ENCODE results near the gene ANKRD16. TPM values are rescaled to one million over a fixed set of nuclear protein-coding genes. Genes with fewer than 3 reads are reported as not detected.

ANKRD16 gene
- total and polyA plus RNA-seq, 2 of the 13 experiments (the other 11 are each of a cell fraction or from before 2014, with no cell fraction given): 8.0 to 11.4 TPM

- TF ChIP-seq, protein P1, sequence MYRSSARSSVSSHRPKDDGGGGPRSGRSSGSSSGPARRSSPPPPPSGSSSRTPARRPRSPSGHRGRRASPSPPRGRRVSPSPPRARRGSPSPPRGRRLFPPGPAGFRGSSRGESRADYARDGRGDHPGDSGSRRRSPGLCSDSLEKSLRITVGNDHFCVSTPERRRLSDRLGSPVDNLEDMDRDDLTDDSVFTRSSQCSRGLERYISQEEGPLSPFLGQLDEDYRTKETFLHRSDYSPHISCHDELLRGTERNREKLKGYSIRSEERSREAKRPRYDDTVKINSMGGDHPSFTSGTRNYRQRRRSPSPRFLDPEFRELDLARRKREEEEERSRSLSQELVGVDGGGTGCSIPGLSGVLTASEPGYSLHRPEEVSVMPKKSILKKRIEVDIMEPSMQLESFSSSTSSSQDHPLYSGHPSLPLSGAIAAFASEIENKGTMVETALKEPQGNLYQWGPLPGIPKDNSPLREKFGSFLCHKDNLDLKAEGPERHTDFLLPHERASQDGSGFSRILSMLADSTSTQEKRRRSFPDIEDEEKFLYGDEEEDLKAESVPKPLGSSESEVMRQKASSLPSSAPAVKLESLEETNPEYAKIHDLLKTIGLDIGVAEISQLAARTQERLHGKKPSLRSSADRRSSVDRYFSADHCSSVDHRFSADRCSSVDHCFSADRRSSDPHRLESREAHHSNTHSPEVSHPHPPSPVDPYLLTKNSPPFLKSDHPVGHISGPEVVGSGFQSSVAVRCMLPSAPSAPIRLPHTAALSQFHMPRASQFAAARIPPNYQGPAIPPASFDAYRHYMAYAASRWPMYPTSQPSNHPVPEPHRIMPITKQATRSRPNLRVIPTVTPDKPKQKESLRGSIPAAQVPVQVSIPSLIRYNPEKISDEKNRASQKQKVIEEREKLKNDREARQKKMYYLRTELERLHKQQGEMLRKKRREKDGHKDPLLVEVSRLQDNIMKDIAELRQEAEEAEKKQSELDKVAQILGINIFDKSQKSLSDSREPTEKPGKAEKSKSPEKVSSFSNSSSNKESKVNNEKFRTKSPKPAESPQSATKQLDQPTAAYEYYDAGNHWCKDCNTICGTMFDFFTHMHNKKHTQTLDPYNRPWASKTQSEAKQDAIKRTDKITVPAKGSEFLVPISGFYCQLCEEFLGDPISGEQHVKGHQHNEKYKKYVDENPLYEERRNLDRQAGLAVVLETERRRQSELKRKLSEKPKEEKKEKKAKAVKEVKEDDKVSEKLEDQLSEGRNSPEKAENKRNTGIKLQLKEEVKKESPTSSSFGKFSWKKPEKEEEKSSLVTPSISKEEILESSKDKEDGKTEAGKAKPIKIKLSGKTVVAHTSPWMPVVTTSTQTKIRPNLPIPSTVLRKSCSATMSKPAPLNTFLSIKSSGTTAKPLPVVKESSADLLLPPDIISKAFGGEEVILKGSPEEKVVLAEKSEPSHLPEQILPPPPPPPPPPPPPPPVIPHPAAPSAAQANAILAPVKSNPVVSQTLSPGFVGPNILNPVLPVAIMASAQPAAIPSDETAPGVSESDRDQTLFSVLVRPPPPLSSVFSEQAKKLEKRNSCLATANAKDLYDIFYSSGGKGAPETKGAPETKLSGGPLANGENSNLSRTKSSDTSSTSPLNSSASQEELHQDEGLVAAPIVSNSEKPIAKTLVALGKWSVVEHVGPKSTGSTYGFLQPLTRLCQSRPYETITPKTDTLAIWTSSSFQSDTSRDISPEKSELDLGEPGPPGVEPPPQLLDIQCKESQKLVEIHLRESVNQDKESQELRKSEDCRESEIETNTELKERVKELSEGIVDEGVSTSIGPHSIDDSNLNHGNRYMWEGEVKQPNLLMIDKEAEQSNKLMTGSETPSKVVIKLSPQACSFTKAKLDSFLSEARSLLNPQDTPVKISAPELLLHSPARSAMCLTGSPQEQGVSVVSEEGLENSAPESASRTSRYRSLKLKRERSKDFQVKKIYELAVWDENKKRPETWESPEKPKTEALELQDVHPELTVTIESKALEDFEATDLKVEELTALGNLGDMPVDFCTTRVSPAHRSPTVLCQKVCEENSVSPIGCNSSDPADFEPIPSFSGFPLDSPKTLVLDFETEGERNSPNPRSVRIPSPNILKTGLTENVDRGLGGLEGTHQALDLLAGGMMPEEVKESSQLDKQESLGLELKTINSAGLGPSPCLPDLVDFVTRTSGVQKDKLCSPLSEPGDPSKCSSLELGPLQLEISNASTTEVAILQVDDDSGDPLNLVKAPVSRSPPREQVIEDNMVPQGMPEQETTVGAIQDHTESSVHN (CRISPR knock-in tag; IDR thresholded peaks at IDR 0.05): no peak
- no peak for TF ChIP-seq ZNF841 (CRISPR knock-in tag; IDR thresholded peaks at IDR 0.05; ENCODE audit: borderline replicate concordance)
- TF ChIP-seq ZMYM2 (CRISPR knock-in tag; IDR thresholded peaks at IDR 0.05): no peak
- TF ChIP-seq SAP130 (CRISPR knock-in tag; IDR thresholded peaks at IDR 0.05; ENCODE audit: low read depth): peak; percentile 52; the same call in 1 of the 2 replicates
- no peak for TF ChIP-seq MBD4 (IDR thresholded peaks at IDR 0.05; ENCODE audit: borderline replicate concordance, low read length)
- 0 out of 2 replicates have a peak, but pooled peaks have one; percentile 32 for TF ChIP-seq ZFP90 (CRISPR knock-in tag; IDR thresholded peaks at IDR 0.05; ENCODE audit: borderline replicate concordance)
- 0 out of 2 replicates have a peak, but pooled peaks have one; percentile 19 for TF ChIP-seq IKZF5 (CRISPR knock-in tag; IDR thresholded peaks at IDR 0.05)
- TF ChIP-seq, protein P2, sequence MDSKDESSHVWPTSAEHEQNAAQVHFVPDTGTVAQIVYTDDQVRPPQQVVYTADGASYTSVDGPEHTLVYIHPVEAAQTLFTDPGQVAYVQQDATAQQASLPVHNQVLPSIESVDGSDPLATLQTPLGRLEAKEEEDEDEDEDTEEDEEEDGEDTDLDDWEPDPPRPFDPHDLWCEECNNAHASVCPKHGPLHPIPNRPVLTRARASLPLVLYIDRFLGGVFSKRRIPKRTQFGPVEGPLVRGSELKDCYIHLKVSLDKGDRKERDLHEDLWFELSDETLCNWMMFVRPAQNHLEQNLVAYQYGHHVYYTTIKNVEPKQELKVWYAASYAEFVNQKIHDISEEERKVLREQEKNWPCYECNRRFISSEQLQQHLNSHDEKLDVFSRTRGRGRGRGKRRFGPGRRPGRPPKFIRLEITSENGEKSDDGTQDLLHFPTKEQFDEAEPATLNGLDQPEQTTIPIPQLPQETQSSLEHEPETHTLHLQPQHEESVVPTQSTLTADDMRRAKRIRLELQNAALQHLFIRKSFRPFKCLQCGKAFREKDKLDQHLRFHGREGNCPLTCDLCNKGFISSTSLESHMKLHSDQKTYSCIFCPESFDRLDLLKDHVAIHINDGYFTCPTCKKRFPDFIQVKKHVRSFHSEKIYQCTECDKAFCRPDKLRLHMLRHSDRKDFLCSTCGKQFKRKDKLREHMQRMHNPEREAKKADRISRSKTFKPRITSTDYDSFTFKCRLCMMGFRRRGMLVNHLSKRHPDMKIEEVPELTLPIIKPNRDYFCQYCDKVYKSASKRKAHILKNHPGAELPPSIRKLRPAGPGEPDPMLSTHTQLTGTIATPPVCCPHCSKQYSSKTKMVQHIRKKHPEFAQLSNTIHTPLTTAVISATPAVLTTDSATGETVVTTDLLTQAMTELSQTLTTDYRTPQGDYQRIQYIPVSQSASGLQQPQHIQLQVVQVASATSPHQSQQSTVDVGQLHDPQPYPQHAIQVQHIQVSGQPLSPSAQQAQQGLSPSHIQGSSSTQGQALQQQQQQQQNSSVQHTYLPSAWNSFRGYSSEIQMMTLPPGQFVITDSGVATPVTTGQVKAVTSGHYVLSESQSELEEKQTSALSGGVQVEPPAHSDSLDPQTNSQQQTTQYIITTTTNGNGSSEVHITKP (CRISPR knock-in tag; IDR thresholded peaks at IDR 0.05; ENCODE audit: low read depth): no peak
- TF ChIP-seq EP300 (IDR thresholded peaks at IDR 0.05; ENCODE audit: low read depth in 2 of 2, low read length in 2 of 2): peak in 1 of 2 experiments; percentile 14; a peak in 1 of 4 replicates
- TF ChIP-seq EP300 (CRISPR knock-in tag; IDR thresholded peaks at IDR 0.05; ENCODE audit: borderline replicate concordance): no peak
Observed at GRCh38 chr10:5817322-5818047, 72.2 kb downstream of the ANKRD16 start (continued).
